Measurements from ENCODE around the gene FMN1. TPM values are rescaled to one million over a fixed set of nuclear protein-coding genes. Genes with fewer than 3 reads are reported as not detected.

FMN1 gene
- total RNA-seq, 1 experiment from 2014 or later: 0.37 TPM

DNA sequence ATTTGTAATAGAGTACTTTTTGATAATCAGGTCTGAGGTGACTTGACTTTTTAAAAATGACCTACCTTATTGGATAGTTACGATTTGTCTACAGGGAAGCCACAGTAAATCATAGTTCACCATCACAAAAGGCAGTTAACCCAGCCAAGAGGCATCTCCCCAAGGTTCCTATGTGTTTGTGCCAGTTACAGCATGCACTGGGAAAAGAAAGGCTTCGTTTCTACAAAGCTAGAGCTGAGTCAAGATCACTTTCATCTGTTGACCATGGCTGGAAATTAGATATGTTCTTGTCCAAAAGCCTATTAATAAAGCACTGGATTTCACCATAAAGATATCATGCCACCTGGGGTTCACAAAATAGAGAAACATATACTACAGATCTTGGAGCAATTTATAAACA is 336.8 kb downstream of the FMN1 start:
- Histone ChIP-seq H3K9me3 (ENCODE audit: low read depth, low read length, poor library complexity, severe bottlenecking) (no peaks in the 10 kb centered on the region), H3K27ac (ENCODE audit: low read depth, low read length, poor library complexity, severe bottlenecking) (no peak overlapping the region), H3K36me3 (ENCODE audit: insufficient read depth, low read length, poor library complexity, severe bottlenecking) (no peaks in the 10 kb centered on the region), H3K4me3 (ENCODE audit: low read depth, low read length, poor library complexity, severe bottlenecking) (no peak overlapping the region), H3K27me3 (replicated peaks; ENCODE audit: insufficient read depth, low read depth, low read length, poor library complexity) (no peaks in the 10 kb centered on the region), H3K4me1 (ENCODE audit: insufficient read depth, low read length, poor library complexity, severe bottlenecking) (peaks cover 4% of the 10 kb centered on the region)
- intact Hi-C loops (cut with micrococcal nuclease; ENCODE audit: unreplicated experiment): no loop called here
- ChIA-PET CTCF (no interaction called here), POLR2A (ENCODE audit: low non-redundant PET) (no interaction called here)
- TF ChIP-seq, protein P1, sequence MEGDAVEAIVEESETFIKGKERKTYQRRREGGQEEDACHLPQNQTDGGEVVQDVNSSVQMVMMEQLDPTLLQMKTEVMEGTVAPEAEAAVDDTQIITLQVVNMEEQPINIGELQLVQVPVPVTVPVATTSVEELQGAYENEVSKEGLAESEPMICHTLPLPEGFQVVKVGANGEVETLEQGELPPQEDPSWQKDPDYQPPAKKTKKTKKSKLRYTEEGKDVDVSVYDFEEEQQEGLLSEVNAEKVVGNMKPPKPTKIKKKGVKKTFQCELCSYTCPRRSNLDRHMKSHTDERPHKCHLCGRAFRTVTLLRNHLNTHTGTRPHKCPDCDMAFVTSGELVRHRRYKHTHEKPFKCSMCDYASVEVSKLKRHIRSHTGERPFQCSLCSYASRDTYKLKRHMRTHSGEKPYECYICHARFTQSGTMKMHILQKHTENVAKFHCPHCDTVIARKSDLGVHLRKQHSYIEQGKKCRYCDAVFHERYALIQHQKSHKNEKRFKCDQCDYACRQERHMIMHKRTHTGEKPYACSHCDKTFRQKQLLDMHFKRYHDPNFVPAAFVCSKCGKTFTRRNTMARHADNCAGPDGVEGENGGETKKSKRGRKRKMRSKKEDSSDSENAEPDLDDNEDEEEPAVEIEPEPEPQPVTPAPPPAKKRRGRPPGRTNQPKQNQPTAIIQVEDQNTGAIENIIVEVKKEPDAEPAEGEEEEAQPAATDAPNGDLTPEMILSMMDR (conservative IDR thresholded peaks at IDR 0.05; ENCODE audit: low read depth, low read length): no peak
- TF ChIP-seq EZH2 (IDR thresholded peaks at IDR 0.05; ENCODE audit: borderline replicate concordance, low read depth, low read length, poor library complexity, severe bottlenecking): no peak
- no TSS peak for BruUV-seq (replicated peaks)
- DNase-seq (ENCODE audit: low spot score): no peak

GRCh38 chr15:32856753-32857152 is 337.8 kb downstream of the FMN1 start:
- DNase-seq (ENCODE audit: low spot score): no peak
- TF ChIP-seq, protein P1 (conservative IDR thresholded peaks at IDR 0.05; ENCODE audit: low read depth, low read length): no peak
- TF ChIP-seq EZH2 (IDR thresholded peaks at IDR 0.05; ENCODE audit: borderline replicate concordance, low read depth, low read length, poor library complexity, severe bottlenecking): no peak
- Histone ChIP-seq H3K4me1 (ENCODE audit: insufficient read depth, low read length, poor library complexity, severe bottlenecking) (peaks cover 4% of the 10 kb centered on the region), H3K27ac (ENCODE audit: low read depth, low read length, poor library complexity, severe bottlenecking) (no peak overlapping the region), H3K9me3 (ENCODE audit: low read depth, low read length, poor library complexity, severe bottlenecking) (no peaks in the 10 kb centered on the region), H3K36me3 (ENCODE audit: insufficient read depth, low read length, poor library complexity, severe bottlenecking) (no peaks in the 10 kb centered on the region), H3K27me3 (replicated peaks; ENCODE audit: insufficient read depth, low read depth, low read length, poor library complexity) (no peaks in the 10 kb centered on the region), H3K4me3 (ENCODE audit: low read depth, low read length, poor library complexity, severe bottlenecking) (no peak overlapping the region)
- CTCF ChIA-PET: no interaction called here
- POLR2A ChIA-PET (ENCODE audit: low non-redundant PET): no interaction called here
- BruUV-seq (replicated peaks): no TSS peak
- intact Hi-C loops (cut with micrococcal nuclease; ENCODE audit: unreplicated experiment): no loop called here

DNA sequence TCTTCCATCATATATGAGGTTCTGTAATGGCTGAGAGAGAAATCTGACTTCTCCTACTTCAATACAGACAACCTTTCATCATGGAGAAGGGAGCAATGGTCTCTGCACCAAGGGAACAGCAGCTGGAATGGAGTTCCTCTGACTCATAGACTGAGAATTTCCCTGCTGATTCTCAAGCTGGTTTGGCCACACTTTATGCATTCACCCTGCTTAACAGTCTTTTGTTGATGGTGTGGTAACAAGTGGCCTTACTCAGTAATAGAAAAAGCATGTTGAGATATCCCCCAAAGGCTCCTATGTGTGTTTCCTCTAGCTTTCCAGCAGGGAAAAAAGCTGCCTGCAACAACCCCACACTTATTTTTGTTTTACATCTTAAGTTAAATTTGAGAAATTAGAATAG is 338.6 kb downstream of the FMN1 start:
- Histone ChIP-seq H3K27me3 (replicated peaks; ENCODE audit: insufficient read depth, low read depth, low read length, poor library complexity) (no peaks in the 10 kb centered on the region), H3K27ac (ENCODE audit: low read depth, low read length, poor library complexity, severe bottlenecking) (no peak overlapping the region), H3K4me1 (ENCODE audit: insufficient read depth, low read length, poor library complexity, severe bottlenecking) (no peaks in the 10 kb centered on the region), H3K36me3 (ENCODE audit: insufficient read depth, low read length, poor library complexity, severe bottlenecking) (no peaks in the 10 kb centered on the region), H3K4me3 (ENCODE audit: low read depth, low read length, poor library complexity, severe bottlenecking) (no peak overlapping the region), H3K9me3 (ENCODE audit: low read depth, low read length, poor library complexity, severe bottlenecking) (no peaks in the 10 kb centered on the region)
- no TSS peak for BruUV-seq (replicated peaks)
- ChIA-PET POLR2A (ENCODE audit: low non-redundant PET) (no interaction called here), CTCF (interaction anchor here (1.0 kb wide), 1 partner anchor 12 kb away, joined by 3 read pairs; no protein-coding TSS in a partner anchor)
- no peak for TF ChIP-seq EZH2 (IDR thresholded peaks at IDR 0.05; ENCODE audit: borderline replicate concordance, low read depth, low read length, poor library complexity, severe bottlenecking)
- TF ChIP-seq, protein P1 (conservative IDR thresholded peaks at IDR 0.05; ENCODE audit: low read depth, low read length): no peak
- peak; percentile 81 for DNase-seq (ENCODE audit: low spot score)
- intact Hi-C loops (cut with micrococcal nuclease; ENCODE audit: unreplicated experiment): no loop called here

Measured in A673 (cell line).